ENCODE results near the gene KIF26B.

DNA sequence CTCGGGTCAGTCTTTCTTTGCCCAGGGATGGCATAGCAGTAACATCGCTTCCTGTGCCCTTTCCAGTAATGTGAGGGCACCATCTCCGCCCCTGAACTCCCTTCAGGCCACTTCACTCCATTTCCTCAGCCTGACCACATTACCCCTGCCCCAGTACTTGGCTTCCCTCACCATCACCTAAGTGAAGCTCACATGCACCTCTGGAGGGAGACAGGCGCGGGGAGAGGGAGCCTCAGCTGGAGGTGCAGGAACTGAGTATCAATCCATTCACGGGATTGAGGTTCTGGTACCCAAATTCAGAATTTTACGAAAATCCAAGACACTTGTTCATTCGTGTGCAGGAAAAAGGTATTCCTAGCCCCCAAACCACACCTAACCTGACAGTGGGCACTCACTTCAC lies 540.4 kb downstream of the KIF26B start:
- TF ChIP-seq, protein P1, sequence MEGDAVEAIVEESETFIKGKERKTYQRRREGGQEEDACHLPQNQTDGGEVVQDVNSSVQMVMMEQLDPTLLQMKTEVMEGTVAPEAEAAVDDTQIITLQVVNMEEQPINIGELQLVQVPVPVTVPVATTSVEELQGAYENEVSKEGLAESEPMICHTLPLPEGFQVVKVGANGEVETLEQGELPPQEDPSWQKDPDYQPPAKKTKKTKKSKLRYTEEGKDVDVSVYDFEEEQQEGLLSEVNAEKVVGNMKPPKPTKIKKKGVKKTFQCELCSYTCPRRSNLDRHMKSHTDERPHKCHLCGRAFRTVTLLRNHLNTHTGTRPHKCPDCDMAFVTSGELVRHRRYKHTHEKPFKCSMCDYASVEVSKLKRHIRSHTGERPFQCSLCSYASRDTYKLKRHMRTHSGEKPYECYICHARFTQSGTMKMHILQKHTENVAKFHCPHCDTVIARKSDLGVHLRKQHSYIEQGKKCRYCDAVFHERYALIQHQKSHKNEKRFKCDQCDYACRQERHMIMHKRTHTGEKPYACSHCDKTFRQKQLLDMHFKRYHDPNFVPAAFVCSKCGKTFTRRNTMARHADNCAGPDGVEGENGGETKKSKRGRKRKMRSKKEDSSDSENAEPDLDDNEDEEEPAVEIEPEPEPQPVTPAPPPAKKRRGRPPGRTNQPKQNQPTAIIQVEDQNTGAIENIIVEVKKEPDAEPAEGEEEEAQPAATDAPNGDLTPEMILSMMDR (conservative IDR thresholded peaks at IDR 0.05; ENCODE audit: low read depth, low read length) = no peak
- TF ChIP-seq, protein P2, sequence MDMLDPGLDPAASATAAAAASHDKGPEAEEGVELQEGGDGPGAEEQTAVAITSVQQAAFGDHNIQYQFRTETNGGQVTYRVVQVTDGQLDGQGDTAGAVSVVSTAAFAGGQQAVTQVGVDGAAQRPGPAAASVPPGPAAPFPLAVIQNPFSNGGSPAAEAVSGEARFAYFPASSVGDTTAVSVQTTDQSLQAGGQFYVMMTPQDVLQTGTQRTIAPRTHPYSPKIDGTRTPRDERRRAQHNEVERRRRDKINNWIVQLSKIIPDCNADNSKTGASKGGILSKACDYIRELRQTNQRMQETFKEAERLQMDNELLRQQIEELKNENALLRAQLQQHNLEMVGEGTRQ (IDR thresholded peaks at IDR 0.05; ENCODE audit: low read depth, low read length) = no peak
- TF ChIP-seq MAFK (IDR thresholded peaks at IDR 0.05; ENCODE audit: low read depth, low read length) (no peak), SMC3 (IDR thresholded peaks at IDR 0.05; ENCODE audit: low read depth, low read length) (no peak), CEBPB (IDR thresholded peaks at IDR 0.05; ENCODE audit: low read depth, low read length) (no peak), RFX5 (IDR thresholded peaks at IDR 0.05; ENCODE audit: low read depth, low read length) (no peak), POLR2A (IDR thresholded peaks at IDR 0.05; ENCODE audit: low read depth, low read length) (no peak), BHLHE40 (IDR thresholded peaks at IDR 0.05; ENCODE audit: low read depth, low read length) (no peak), RCOR1 (IDR thresholded peaks at IDR 0.05; ENCODE audit: insufficient replicate concordance, low read length) (no peak), CHD1 (IDR thresholded peaks at IDR 0.05; ENCODE audit: low read depth, low read length) (no peak), FOS (IDR thresholded peaks at IDR 0.05; ENCODE audit: low read depth, low read length) (no peak)

Data from IMR-90 (cell line).